HepG2 (cell line): ENCODE measurements around the gene ARRDC1. TPM values are rescaled to one million over a fixed set of nuclear protein-coding genes. Genes with fewer than 3 reads are reported as not detected.

Source experiments
- ATAC-seq: fragments of 200-7000 bp; cut with Tn5 transposase; 3 replicates; pipeline ENCODE4 v1.9.1; 2020; ENCODE audit warnings: mild to moderate bottlenecking, moderate library complexity
- BruUV-seq: library from RNA; stranded (reverse); fragments of 400-500 nt; replicated peaks from 2 replicates; lab custom pipeline; 2021; lab: Mats Ljungman, UMichigan
- CTCF ChIA-PET: fragments of 300-600 bp; formaldehyde crosslinking; extraction: SDS; loops from one replicate; lab custom pipeline; 2021; ENCODE audit warnings: low total read pairs, inconsistent platforms, low intra/inter-chr PET ratio; lab: Yijun Ruan, JAX
- POLR2A ChIA-PET: fragments of 350-600 bp; sonication (Branson Sonifier 250); formaldehyde crosslinking; loops from one replicate; lab custom pipeline; 2020; ENCODE audit warnings: antibody characterized with exemption, inconsistent platforms; lab: Yijun Ruan, JAX
- DNase-seq: peaks from one replicate; pipeline ENCODE4 v3.0.0-alpha.2; 2015; ENCODE audit warnings: low spot score
- FAIRE-seq: peaks from 3 replicates; lab custom pipeline; 2011; peaks lifted over from hg19 to GRCh38; lab: Jason Lieb, UNC
- H2AFZ ChIP-seq: one replicate; pipeline ENCODE4 v1.6.1; 2011; ENCODE audit warnings: low read length, inconsistent platforms
- H3K27ac ChIP-seq: fragments of 300-600 bp; 3 replicates; pipeline ENCODE4 v1.8.0; 2011; ENCODE audit warnings: mixed run types, mild to moderate bottlenecking, mixed read lengths, low read length, inconsistent platforms; ENCODE audit not compliant: insufficient read depth; ENCODE audit errors: extremely low read length
- H3K27me3 ChIP-seq, 2 experiments: fragments of 200-600 bp in 1 of 2; 2 replicates in 1 of 2; 3 replicates in 1 of 2; pipeline versions ENCODE4 v1.6.0 to v1.8.0; 2011; ENCODE audit warnings: low read length in 2 of 2, mild to moderate bottlenecking in 2 of 2, moderate library complexity in 2 of 2, inconsistent platforms in 1 of 2; ENCODE audit not compliant: insufficient read depth in 2 of 2, control insufficient read depth in 1 of 2
- H3K36me3 ChIP-seq, 2 experiments: fragments of 200-600 bp in 1 of 2; replicated peaks in 1 of 2; 2 replicates in 1 of 2; 3 replicates in 1 of 2; pipeline versions ENCODE4 v1.5.1 to v1.8.0; 2011; ENCODE audit warnings: low read length in 2 of 2, inconsistent platforms in 1 of 2; ENCODE audit not compliant: insufficient read depth in 2 of 2, control insufficient read depth in 1 of 2
- H3K4me1 ChIP-seq: 2 replicates; pipeline ENCODE4 v1.5.1; 2012; ENCODE audit warnings: low read length, inconsistent platforms; ENCODE audit not compliant: insufficient read depth
- H3K4me2 ChIP-seq: 2 replicates; pipeline ENCODE4 v1.6.0; 2011; ENCODE audit warnings: low read depth, low read length, inconsistent platforms
- H3K4me3 ChIP-seq, 3 experiments: fragments of 200-600 bp in 1 of 3; sonication (generic), shearing (Covaris generic) in 1 of 3; replicated peaks in 1 of 3; 2 replicates each; pipeline ENCODE4 v1.5.1; 2011 to 2016; ENCODE audit warnings: low read length in 3 of 3, inconsistent platforms in 2 of 3, low read depth in 2 of 3, mild to moderate bottlenecking in 2 of 3, control low read depth in 1 of 3, mixed read lengths in 1 of 3; ENCODE audit not compliant: insufficient read depth in 1 of 3
- H3K79me2 ChIP-seq: one replicate; pipeline ENCODE4 v1.6.1; 2011; ENCODE audit warnings: low read length, inconsistent platforms; ENCODE audit not compliant: insufficient read depth
- H3K9ac ChIP-seq: 2 replicates; pipeline ENCODE4 v1.6.0; 2011; ENCODE audit warnings: mild to moderate bottlenecking, low read depth, low read length, inconsistent platforms; ENCODE audit not compliant: insufficient read depth
- H3K9me3 ChIP-seq: 2 replicates; pipeline ENCODE4 v1.5.1; 2012; ENCODE audit warnings: mild to moderate bottlenecking, low read length
- H4K20me1 ChIP-seq: 2 replicates; pipeline ENCODE4 v1.6.0; 2011; ENCODE audit warnings: inconsistent platforms, mild to moderate bottlenecking, low read length, moderate library complexity; ENCODE audit not compliant: insufficient read depth
- AGO1 ChIP-seq: fragments of 200-400 bp; formaldehyde crosslinking; IDR thresholded peaks from 2 replicates; pipeline ENCODE4 v1.6.1; 2017; ENCODE audit warnings: mild to moderate bottlenecking, low read depth, low read length, moderate library complexity; ENCODE audit not compliant: poor library complexity, severe bottlenecking
- ARNT2 ChIP-seq: sonication (generic); formaldehyde crosslinking; IDR thresholded peaks from 2 replicates; pipeline ENCODE4 v1.8.0; 2022; ENCODE audit warnings: mild to moderate bottlenecking, low read depth, missing genetic modification reagents, moderate library complexity
- GLI4 ChIP-seq: sonication (generic); formaldehyde crosslinking; IDR thresholded peaks from 2 replicates; pipeline ENCODE4 v1.5.1; 2020; ENCODE audit warnings: missing genetic modification reagents, mild to moderate bottlenecking, moderate library complexity, borderline replicate concordance
- JUND ChIP-seq: sonication (generic); formaldehyde crosslinking; IDR thresholded peaks from 2 replicates; pipeline ENCODE4 v1.8.0; 2022; ENCODE audit warnings: mild to moderate bottlenecking, missing genetic modification reagents
- POLR2AphosphoS5 ChIP-seq: IDR thresholded peaks from 2 replicates; pipeline ENCODE4 v1.6.1; 2012; ENCODE audit warnings: low read depth, low read length
- RBM39 ChIP-seq: fragments of 200-400 bp; formaldehyde crosslinking; IDR thresholded peaks from one replicate; pipeline ENCODE4 v1.6.1; 2018; ENCODE audit warnings: antibody characterized with exemption, mild to moderate bottlenecking, low read depth, low read length; ENCODE audit not compliant: poor library complexity, severe bottlenecking
- SALL2 ChIP-seq: sonication (generic); formaldehyde crosslinking; IDR thresholded peaks from 2 replicates; pipeline ENCODE4 v1.8.1; 2023; ENCODE audit warnings: mild to moderate bottlenecking, missing genetic modification reagents, inconsistent platforms
- SATB2 ChIP-seq: sonication (generic); formaldehyde crosslinking; IDR thresholded peaks from 2 replicates; pipeline ENCODE4 v1.5.0; 2020; ENCODE audit warnings: missing genetic modification reagents
- SMAD1 ChIP-seq: sonication (generic); formaldehyde crosslinking; IDR thresholded peaks from 2 replicates; pipeline ENCODE4 v1.4.0; 2020; ENCODE audit warnings: missing genetic modification reagents, low read depth, mild to moderate bottlenecking, borderline replicate concordance
- SMARCE1 ChIP-seq: fragments of 450-650 bp; IDR thresholded peaks from 2 replicates; pipeline ENCODE4 v1.6.1; 2017; ENCODE audit warnings: borderline replicate concordance
- ZBTB10 ChIP-seq: sonication (generic); formaldehyde crosslinking; IDR thresholded peaks from 2 replicates; pipeline ENCODE4 v1.4.0; 2020; ENCODE audit warnings: missing genetic modification reagents, borderline replicate concordance
- ZNF432 ChIP-seq: sonication (generic); formaldehyde crosslinking; IDR thresholded peaks from 2 replicates; pipeline ENCODE4 v1.5.0; 2020; ENCODE audit warnings: missing genetic modification reagents, mild to moderate bottlenecking, borderline replicate concordance
- ZNF607 ChIP-seq: sonication (generic); formaldehyde crosslinking; IDR thresholded peaks from 2 replicates; pipeline ENCODE4 v1.5.1; 2020; ENCODE audit warnings: missing genetic modification reagents, mild to moderate bottlenecking, borderline replicate concordance
- ZNF75D ChIP-seq: sonication (generic); formaldehyde crosslinking; IDR thresholded peaks from 2 replicates; pipeline ENCODE4 v1.8.1; 2023; ENCODE audit warnings: missing genetic modification reagents, mild to moderate bottlenecking, borderline replicate concordance
- ZSCAN25 ChIP-seq: sonication (generic); formaldehyde crosslinking; IDR thresholded peaks from 2 replicates; pipeline ENCODE4 v1.8.0; 2022; ENCODE audit warnings: mild to moderate bottlenecking, missing genetic modification reagents
- ZSCAN9 ChIP-seq: IDR thresholded peaks from 2 replicates; pipeline ENCODE4 v1.6.1; 2016; ENCODE audit warnings: borderline replicate concordance
- WGBS: methylation state at CpG from one replicate; pipeline ENCODE4 v1.1.6; 2017; ENCODE audit warnings: low lambda C conversion rate; 5-methylcytosine and 5-hydroxymethylcytosine counted together
- in situ Hi-C: cut with HindIII; loops from 2 replicates; pipeline ENCODE4 v1.10.0; 2017; ENCODE audit warnings: low pct_unique_long_range_greater_than_20kb; ENCODE audit not compliant: extremely low pct_ligation_motif_present
- intact Hi-C: fragments of 100-400 bp; cut with micrococcal nuclease; formaldehyde crosslinking; loops from one replicate; pipeline ENCODE4 v1.10.0; 2022; ENCODE audit not compliant: unreplicated experiment
- polyA plus RNA-seq, 8 experiments: library from polyadenylated mRNA; depleted of rRNA in 3 of 8; stranded (reverse) in 7 of 8; unstranded in 1 of 8; fragments of >200 nt; fragmentation: Illumina TruSeq in 4 of 8; extraction: Trizol in 4 of 8; gene quantifications; 2 replicates each; pipeline versions ENCODE4 v1.2.1 to v1.2.3, GENCODE V29; 2011 to 2016; ENCODE audit warnings: low read depth in 4 of 8, missing spikeins in 1 of 8, mixed read lengths in 1 of 8; ENCODE audit not compliant: insufficient read depth in 1 of 8
- total RNA-seq, 5 experiments: library from RNA; depleted of rRNA; stranded (reverse); fragments of >200 nt; fragmentation: Illumina TruSeq; extraction: Trizol; gene quantifications; 2 replicates each; pipeline ENCODE4 v1.2.3, GENCODE V29; 2016; ENCODE audit warnings: low read depth in 1 of 5
- TF ChIP-seq, protein P1 (sequence below): IDR thresholded peaks from 2 replicates; pipeline ENCODE4 v1.6.1; 2018; ENCODE audit warnings: missing genetic modification reagents, mild to moderate bottlenecking, missing compliant biosample characterization
- TF ChIP-seq, protein P2 (sequence below): fragments of 450-650 bp; IDR thresholded peaks from 2 replicates; pipeline ENCODE4 v1.6.1; 2017
- TF ChIP-seq, protein P3 (sequence below): sonication (generic); formaldehyde crosslinking; IDR thresholded peaks from 2 replicates; pipeline ENCODE4 v1.4.0; 2020; ENCODE audit warnings: mild to moderate bottlenecking, missing genetic modification reagents

Gene ARRDC1
- total and polyA plus RNA-seq, 2 of the 13 experiments (the other 11 are each of a cell fraction or from before 2014, with no cell fraction given) = 21.7 to 44.4 TPM

GRCh38 chr9:137663584-137663983, 58.1 kb downstream of the ARRDC1 start (continued):
- no peak for TF ChIP-seq AGO1

- CTCF ChIA-PET = no interaction called here
- POLR2A ChIA-PET = interaction anchor here (1.0 to 1.2 kb wide), 2 partner anchors 46 to 57 kb away, joined by 3 read pairs; partner anchors contain the start of gene EHMT1
- WGBS = 19% methylated on average over 7 of the region's 7 CpGs
- intact Hi-C loops = loop anchor here (5.0 kb wide), 1 partner anchor 42 kb away; no protein-coding TSS in a partner anchor
- FAIRE-seq = peak; percentile 93
- H3K4me3 ChIP-seq = no peak overlapping the region
- in situ Hi-C loops = no loop called here
- no peak overlapping the region for H3K27ac ChIP-seq
- peak; percentile 75 for DNase-seq
- H3K9me3 ChIP-seq = no peaks in the 10 kb centered on the region
- peaks cover 41% of the 10 kb centered on the region for H3K4me1 ChIP-seq
- ATAC-seq = peak; percentile 80
- H3K9ac ChIP-seq = no peak overlapping the region
- H2AFZ ChIP-seq = no peak overlapping the region
- no TSS peak for BruUV-seq
- no peaks in the 10 kb centered on the region for H3K27me3 ChIP-seq
- H3K36me3 ChIP-seq = peaks cover 2 to 3% of the 10 kb centered on the region in 2 experiments; a peak in 2 of 5 replicates
- H4K20me1 ChIP-seq = peaks cover 16% of the 10 kb centered on the region; the same call in 1 of the 2 replicates
- H3K4me2 ChIP-seq = peak overlapping the region; percentile 44
- H3K79me2 ChIP-seq = peaks cover 62% of the 10 kb centered on the region
- TF ChIP-seq RBM39 = no peak
- TF ChIP-seq GLI4 (CRISPR knock-in tag) = no peak
- TF ChIP-seq POLR2AphosphoS5 = no peak
- TF ChIP-seq SALL2 (CRISPR knock-in tag) = no peak
- no peak for TF ChIP-seq ZNF75D (CRISPR knock-in tag)
- no peak for TF ChIP-seq ZNF607 (CRISPR knock-in tag)
- TF ChIP-seq ZSCAN25 = no peak
- TF ChIP-seq, protein P1, sequence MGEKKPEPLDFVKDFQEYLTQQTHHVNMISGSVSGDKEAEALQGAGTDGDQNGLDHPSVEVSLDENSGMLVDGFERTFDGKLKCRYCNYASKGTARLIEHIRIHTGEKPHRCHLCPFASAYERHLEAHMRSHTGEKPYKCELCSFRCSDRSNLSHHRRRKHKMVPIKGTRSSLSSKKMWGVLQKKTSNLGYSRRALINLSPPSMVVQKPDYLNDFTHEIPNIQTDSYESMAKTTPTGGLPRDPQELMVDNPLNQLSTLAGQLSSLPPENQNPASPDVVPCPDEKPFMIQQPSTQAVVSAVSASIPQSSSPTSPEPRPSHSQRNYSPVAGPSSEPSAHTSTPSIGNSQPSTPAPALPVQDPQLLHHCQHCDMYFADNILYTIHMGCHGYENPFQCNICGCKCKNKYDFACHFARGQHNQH (CRISPR knock-in tag) = no peak
- TF ChIP-seq SMARCE1 = no peak
- TF ChIP-seq, protein P2, sequence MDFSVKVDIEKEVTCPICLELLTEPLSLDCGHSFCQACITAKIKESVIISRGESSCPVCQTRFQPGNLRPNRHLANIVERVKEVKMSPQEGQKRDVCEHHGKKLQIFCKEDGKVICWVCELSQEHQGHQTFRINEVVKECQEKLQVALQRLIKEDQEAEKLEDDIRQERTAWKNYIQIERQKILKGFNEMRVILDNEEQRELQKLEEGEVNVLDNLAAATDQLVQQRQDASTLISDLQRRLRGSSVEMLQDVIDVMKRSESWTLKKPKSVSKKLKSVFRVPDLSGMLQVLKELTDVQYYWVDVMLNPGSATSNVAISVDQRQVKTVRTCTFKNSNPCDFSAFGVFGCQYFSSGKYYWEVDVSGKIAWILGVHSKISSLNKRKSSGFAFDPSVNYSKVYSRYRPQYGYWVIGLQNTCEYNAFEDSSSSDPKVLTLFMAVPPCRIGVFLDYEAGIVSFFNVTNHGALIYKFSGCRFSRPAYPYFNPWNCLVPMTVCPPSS = no peak
- TF ChIP-seq ZBTB10 (CRISPR knock-in tag) = no peak
- TF ChIP-seq, protein P3, sequence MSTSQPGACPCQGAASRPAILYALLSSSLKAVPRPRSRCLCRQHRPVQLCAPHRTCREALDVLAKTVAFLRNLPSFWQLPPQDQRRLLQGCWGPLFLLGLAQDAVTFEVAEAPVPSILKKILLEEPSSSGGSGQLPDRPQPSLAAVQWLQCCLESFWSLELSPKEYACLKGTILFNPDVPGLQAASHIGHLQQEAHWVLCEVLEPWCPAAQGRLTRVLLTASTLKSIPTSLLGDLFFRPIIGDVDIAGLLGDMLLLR = no peak
- no peak for TF ChIP-seq SATB2
- no peak for TF ChIP-seq SMAD1 (CRISPR knock-in tag)
- no peak for TF ChIP-seq JUND
- TF ChIP-seq ZSCAN9 (CRISPR knock-in tag) = no peak
- TF ChIP-seq ARNT2 (CRISPR knock-in tag) = no peak
- no peak for TF ChIP-seq ZNF432 (CRISPR knock-in tag)
Measured at GRCh38 chr9:137664676-137665075, 59.2 kb downstream of the ARRDC1 start.
